HL-60 (cell line): ENCODE measurements around the gene ADAMTSL3.

Source experiments
- DNase-seq, 2 experiments: peaks; one replicate each; pipeline ENCODE4 v3.0.0-alpha.2; 2010 to 2020; ENCODE audit warnings: low read depth in 1 of 2, low spot score in 1 of 2
- H3K27ac ChIP-seq: fragments of 250-450 bp; sonication (Bioruptor Pico); replicated peaks from 2 replicates; pipeline ENCODE4 v1.5.1; 2020; ENCODE audit warnings: mild to moderate bottlenecking, moderate library complexity
- H3K27me3 ChIP-seq: fragments of 250-450 bp; sonication (Bioruptor Pico); 2 replicates; pipeline ENCODE4 v1.5.1; 2021; ENCODE audit warnings: mild to moderate bottlenecking, moderate library complexity; ENCODE audit not compliant: insufficient read depth, poor library complexity, severe bottlenecking
- H3K4me3 ChIP-seq: replicated peaks from 2 replicates; pipeline ENCODE4 v1.5.1; 2011; ENCODE audit warnings: mild to moderate bottlenecking, control low read depth, low read length; ENCODE audit not compliant: insufficient read depth
- CTCF ChIP-seq: IDR thresholded peaks from one replicate; pipeline ENCODE4 v1.5.1; 2011; ENCODE audit warnings: low read length, control low read depth, inconsistent platforms; ENCODE audit not compliant: insufficient read depth
- GABPA ChIP-seq: IDR thresholded peaks from 2 replicates; pipeline ENCODE4 v1.6.1; 2012; ENCODE audit warnings: low read depth
- POLR2AphosphoS5 ChIP-seq: IDR thresholded peaks from 2 replicates; pipeline ENCODE4 v1.6.1; 2012; ENCODE audit warnings: low read depth
- SPI1 ChIP-seq: IDR thresholded peaks from 2 replicates; pipeline ENCODE4 v1.6.1; 2012; ENCODE audit warnings: low read depth, mild to moderate bottlenecking, borderline replicate concordance
- TF ChIP-seq, protein P1 (sequence below): IDR thresholded peaks from 2 replicates; pipeline ENCODE4 v1.6.1; 2012; ENCODE audit warnings: low read depth; ENCODE audit not compliant: insufficient replicate concordance

The ADAMTSL3 gene

DNA sequence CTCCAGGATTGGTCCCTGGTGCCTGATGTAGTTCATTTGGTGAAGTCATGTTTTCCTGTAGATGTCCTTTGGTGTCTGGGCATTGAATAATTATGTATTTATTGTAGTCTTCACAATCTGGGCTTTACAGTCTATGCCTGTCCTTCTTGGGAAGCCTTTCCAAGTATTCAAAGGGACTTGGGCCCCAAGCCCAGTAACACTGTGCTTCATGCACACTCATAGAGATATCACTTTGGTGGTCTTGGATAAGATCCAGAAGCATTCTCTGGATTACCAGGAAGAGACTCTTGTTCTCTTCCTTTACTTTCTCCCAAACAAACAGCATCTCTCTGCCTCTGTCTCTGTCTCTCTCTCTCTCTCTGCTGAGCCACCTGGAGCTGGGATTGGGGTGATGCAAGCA, 300.6 kb downstream of the ADAMTSL3 start:
- Histone ChIP-seq H3K27ac (no peak overlapping the region), H3K27me3 (peaks cover 3% of the 10 kb centered on the region), H3K4me3 (no peak overlapping the region)
- TF ChIP-seq POLR2AphosphoS5, result no peak
- TF ChIP-seq CTCF, result no peak
- TF ChIP-seq, protein P1, sequence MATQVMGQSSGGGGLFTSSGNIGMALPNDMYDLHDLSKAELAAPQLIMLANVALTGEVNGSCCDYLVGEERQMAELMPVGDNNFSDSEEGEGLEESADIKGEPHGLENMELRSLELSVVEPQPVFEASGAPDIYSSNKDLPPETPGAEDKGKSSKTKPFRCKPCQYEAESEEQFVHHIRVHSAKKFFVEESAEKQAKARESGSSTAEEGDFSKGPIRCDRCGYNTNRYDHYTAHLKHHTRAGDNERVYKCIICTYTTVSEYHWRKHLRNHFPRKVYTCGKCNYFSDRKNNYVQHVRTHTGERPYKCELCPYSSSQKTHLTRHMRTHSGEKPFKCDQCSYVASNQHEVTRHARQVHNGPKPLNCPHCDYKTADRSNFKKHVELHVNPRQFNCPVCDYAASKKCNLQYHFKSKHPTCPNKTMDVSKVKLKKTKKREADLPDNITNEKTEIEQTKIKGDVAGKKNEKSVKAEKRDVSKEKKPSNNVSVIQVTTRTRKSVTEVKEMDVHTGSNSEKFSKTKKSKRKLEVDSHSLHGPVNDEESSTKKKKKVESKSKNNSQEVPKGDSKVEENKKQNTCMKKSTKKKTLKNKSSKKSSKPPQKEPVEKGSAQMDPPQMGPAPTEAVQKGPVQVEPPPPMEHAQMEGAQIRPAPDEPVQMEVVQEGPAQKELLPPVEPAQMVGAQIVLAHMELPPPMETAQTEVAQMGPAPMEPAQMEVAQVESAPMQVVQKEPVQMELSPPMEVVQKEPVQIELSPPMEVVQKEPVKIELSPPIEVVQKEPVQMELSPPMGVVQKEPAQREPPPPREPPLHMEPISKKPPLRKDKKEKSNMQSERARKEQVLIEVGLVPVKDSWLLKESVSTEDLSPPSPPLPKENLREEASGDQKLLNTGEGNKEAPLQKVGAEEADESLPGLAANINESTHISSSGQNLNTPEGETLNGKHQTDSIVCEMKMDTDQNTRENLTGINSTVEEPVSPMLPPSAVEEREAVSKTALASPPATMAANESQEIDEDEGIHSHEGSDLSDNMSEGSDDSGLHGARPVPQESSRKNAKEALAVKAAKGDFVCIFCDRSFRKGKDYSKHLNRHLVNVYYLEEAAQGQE, result no peak
- TF ChIP-seq GABPA, result no peak
- no peak for TF ChIP-seq SPI1
- DNase-seq, result no peak

GRCh38 chr15:83955806-83956265, 301.9 kb downstream of the ADAMTSL3 start:
- H3K27ac ChIP-seq, result no peak overlapping the region
- TF ChIP-seq POLR2AphosphoS5, result no peak
- no peak for TF ChIP-seq CTCF
- no peak for TF ChIP-seq SPI1
- TF ChIP-seq, protein P1, result no peak
- no peak for TF ChIP-seq GABPA

DNA sequence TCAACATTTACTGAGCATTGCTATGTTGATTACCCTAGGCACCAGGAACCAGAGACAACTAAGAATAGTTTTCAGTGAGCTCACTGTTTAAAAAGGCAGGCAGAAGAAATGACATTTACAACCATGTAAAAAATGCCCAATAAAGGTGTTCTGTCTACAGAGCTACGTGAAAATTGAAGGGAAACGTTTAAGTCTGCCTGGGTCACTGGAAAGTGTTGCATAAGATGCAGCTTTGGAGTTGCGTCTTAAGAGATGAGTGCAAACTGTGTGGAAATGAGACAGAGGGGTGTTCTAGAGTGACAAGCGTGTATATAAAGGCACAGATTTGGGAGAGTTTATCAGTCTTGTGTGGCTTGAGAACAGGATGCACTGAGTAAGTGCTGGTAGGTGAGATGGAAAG, 303.0 kb downstream of the ADAMTSL3 start:
- no peak for TF ChIP-seq SPI1
- no peak for TF ChIP-seq POLR2AphosphoS5
- no peak for TF ChIP-seq GABPA
- TF ChIP-seq CTCF, result no peak
- TF ChIP-seq, protein P1, result no peak
- DNase-seq, result no peak
- H3K4me3 ChIP-seq, result no peak overlapping the region

More at GRCh38 chr15:83955806-83956265, 301.9 kb downstream of the ADAMTSL3 start:
- Histone ChIP-seq H3K4me3 (no peak overlapping the region), H3K27me3 (peaks cover 3% of the 10 kb centered on the region)
- no peak for DNase-seq

More for the DNA sequence above, 303.0 kb downstream of the ADAMTSL3 start:
- Histone ChIP-seq H3K27me3 (peaks cover 3% of the 10 kb centered on the region), H3K27ac (no peak overlapping the region)
